Stimulated activated CD8-positive, alpha-beta memory T cell treated with anti-CD3 and anti-CD28 coated beads, Interleukin-12 subunit alpha, Interleukin-12 subunit beta, amount 100 ng/mL, for 4 hours (primary cell): ENCODE data around the gene BARD1.
A peak's percentile ranks its signal among the peaks of the same experiment; 100 is the strongest.
"Not testable (repeated sequence)": the region's sequence is repeated elsewhere in the genome, so short reads cannot be mapped to it uniquely, and the experiment has no call there.

Source experiments
- DNase-seq: peaks from one replicate; pipeline ENCODE4 v3.0.0-alpha.2; 2020; ENCODE audit warnings: low read depth

Gene BARD1

DNA sequence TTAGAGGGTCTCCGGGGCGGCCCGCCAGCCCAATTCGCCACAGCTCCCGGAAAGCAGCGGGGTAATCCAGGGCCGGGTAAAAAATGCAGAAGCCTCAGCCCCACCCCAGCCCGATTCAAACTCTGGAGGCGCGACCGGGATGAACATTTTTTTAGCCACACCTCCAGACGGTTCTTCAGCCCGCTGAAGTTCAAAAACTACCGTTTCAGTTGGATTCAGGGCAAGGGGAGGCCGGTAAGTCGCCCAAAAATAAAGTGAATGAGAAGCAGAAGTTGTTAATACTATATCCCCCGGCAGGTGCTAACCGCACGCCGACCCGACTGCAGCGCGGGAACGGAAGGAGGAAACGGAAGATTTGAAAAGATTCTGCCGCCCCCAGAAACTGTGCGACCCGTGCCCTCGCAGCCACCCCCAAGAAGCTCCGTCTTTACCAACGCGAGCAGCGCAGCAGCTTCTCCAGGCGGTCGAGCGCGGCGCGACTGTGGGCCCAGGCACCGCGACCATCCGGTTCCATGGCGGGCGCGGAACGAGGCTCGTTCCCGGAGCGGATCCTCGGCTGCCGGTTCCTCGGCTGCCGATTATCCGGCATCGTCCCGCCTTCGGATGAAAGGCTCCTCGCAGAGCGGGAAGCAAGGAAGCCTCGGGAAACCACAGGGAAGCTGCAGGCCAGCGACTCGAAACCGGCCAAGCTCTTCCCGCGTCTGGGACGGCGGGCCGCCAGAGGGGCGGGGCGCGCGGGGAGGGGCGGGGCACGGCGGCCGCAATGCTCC lies at the start of gene BARD1:
Gene BARD1, minus strand, starts transcription at position 703 of the 770 bp plus-strand sequence. Its CDS starts 114 bp downstream, at position 589.
- peak; percentile 41 for DNase-seq

DNA sequence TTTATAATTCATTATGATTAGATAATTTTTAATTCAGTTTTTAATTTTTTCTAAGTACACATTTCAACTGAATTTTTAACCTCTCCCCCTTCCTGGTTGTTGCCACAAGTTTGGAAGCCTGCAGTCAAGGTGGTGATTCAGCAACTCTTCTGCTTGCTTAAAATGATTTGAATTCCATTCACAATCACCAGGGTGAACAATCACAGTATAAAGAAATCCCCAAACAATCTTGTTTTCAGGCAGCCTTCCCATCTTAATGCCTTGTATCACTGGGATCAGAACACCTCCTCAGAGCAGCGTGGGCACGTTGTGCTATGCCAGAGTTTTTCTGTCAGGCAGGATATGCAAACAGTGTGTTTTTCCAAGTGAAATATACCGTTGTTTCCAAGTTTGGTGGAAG lies 46.7 kb upstream of the BARD1 start:
- DNase-seq: no peak

DNA sequence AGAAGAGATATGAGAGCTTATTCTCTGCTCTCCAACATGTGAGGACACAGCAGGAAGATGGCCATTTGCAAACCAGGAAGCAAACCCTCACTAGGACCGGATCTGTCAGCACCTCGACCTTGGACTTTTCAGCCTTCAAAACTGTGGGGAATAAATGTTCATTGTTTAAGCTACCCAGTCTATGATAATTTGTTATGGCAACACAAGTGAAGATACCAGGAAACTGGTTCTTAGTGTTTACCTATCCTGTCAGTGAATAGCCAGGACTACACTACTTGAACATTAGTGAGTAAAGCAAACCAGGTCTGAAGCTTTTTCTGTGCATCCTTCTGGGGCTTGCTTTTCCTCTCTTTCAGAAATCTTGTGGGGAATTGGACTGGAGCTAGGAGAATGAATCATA lies 44.4 kb upstream of the BARD1 start:
- no peak for DNase-seq

- DNase-seq: no peak
These were observed 34.3 kb upstream of the BARD1 start for GRCh38 chr2:214843823-214844222.

GRCh38 chr2:214839464-214839863 lies 30.0 kb upstream of the BARD1 start:
- no peak for DNase-seq

DNA sequence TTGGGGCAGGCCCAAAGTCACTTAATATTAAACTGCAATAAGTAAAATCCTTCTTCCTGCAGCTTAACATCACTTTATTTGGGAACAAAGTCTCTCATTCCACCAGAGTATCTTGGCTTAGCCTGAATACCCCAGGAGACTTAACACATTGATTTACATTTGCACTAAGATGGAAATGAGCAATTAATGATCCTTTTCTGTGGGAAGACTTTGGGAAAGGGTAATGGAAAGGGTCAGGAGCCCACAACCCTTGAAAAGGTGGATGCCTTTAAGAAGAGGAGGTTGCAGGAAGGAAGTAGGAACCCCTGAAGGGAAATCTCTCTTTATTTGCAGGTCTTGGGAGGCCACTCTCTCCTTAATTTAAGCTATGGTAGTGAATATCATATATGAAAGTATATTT lies 28.0 kb upstream of the BARD1 start:
- DNase-seq: no peak

DNA sequence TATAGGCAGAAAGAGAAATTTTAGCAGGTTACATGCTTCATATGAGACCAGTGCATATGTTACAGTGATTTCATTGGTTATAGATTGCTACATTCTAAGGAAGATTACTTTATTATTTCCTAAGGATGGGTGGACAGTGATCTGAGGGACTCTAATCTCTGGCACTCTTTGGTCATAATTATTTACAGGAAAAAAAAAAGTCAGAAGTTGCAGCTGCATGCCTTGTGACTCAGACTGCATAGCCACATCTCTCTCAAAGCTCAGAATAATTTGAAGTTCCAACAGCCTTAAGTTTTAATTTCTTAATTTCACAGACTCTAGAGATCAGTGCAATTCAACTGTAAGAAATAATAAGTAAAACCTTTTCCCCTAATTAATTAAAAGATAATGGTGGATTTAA lies 27.1 kb upstream of the BARD1 start:
- DNase-seq: no peak

GRCh38 chr2:214830794-214831346 lies 21.4 kb upstream of the BARD1 start:
- no peak for DNase-seq

GRCh38 chr2:214816008-214816533 lies 6.6 kb upstream of the BARD1 start:
- no peak for DNase-seq

DNA sequence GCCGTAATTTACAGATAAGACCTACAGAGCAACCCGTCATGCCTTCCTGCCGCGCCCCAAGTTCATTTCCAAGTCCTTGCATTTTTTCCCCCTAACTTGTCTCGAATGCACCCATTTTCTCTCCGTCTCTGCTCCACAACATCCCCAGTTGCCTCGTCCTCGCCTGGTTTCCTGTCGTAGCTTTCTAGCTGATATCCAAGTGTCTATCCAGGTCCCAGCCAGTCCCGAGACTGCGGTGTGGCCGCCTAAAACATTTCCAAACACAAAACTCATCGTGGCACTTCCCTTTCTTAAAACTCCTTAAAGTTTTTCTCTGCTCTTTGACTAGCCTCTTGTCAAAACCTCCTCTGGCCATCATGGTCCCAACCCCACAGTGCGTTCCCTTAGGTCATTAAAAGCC lies 1.2 kb upstream of the BARD1 start:
- DNase-seq: no peak

DNA sequence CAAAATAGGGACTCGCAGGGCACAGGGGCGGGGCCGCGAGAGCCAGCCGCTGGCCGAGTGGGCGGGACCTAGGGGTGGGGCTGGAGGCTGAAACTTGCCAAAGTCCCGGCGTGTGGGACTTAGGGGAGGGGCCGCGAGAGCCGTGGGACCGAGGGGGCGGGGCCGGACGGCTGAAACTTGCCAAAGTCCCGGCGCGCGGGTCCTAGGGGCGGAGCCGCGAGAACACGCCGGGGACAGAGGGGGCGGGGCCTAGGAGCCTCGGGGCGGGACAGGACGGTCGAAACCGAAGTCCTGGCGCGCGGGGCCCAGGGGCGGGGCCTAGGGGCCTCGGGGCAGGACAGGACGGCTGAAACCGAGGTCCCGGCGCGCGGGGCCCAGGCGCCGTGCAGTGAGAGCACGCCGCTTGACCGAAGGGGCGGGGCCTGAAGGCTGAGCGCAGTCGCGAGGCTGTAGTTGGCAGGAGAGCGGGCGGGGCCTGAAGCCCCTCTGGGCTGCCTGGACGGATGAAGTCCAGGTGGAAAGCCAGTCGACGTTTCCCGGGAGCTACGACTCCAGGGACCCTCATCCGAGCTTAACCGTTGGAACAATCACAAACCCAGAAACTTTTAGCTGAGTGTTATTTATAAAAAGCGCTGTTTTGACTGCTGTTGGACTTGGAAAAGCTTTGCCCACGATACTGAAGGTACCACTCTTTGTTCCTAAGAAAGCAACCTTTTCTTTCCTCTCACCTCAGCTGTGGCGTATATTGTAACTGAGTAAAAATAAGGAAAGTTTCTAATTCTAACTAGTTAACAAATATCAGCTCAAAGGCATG lies 475 bp upstream of the BARD1 start:
- DNase-seq: peak; percentile 99

- DNase-seq: no peak
These were observed 1.8 kb downstream of the BARD1 start for GRCh38 chr2:214807653-214808052.

DNA sequence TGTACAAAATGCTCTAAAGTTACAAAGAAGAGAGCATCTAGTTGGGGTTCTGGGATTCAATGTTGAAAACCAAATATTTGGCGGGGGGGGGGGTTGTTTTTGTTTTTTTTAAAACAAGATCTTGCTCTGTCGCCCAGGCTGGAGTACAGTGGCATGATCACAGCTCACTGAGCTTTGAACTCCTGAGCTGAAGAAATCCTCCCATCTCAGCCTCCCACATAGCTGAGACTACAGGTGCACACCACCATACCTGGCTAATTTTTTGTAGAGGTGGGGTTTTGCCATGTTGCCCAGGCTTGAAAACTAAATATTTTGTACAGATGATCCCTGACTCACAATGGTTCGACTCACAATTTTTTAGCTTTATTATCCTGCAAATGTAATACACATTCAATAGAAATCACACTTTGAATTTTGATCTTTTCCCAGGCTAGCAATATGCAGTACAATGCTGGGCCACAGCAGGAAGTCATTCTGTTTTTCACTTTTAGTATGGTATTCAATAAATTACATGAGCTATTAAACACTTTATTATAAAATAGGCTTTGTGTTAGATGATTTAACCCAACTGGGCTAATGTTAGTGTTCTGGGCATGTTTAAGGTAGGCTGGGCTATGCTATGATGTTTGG lies 7.6 kb downstream of the BARD1 start:
- DNase-seq: no peak

GRCh38 chr2:214801068-214801467 lies 8.4 kb downstream of the BARD1 start:
- no peak for DNase-seq

GRCh38 chr2:214800180-214800579 lies 9.3 kb downstream of the BARD1 start:
- DNase-seq: no peak

DNA sequence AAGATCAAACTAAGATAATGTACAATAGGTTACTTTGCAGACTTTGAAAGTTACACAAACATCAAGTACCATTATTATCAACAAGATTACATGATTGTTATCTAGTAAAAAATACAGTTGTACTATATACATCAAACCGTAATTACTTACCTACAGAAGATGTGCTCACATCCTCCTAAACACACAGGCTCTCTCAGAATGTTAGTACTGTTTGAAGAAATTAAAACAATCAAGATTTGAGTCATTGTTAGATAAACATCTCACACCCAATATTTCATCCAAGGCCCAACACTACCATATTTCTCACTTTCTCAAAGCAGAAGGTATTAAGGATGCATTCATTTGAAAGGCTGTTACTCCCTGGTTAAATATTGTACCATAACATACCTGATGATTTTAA lies 12.6 kb downstream of the BARD1 start:
- no peak for DNase-seq

DNA sequence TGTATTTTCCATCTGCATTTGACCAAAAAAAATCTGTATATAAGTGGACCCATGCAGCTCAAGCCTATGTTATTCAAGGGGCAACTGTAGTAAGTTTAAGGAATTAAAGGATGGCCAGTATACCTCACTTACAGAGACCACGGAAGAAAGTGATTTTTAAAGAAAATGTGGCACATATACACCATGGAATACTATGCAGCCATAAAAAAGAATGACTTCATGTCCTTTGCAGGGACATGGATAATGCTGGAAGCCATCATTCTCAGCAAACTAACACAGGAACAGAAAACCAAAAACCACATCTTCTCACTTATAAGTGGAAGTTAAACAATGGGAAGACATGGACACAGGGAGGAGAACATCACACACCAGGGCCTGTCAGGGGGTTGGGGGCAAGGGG lies 26.3 kb downstream of the BARD1 start:
- DNase-seq: not testable (repeated sequence)

DNA sequence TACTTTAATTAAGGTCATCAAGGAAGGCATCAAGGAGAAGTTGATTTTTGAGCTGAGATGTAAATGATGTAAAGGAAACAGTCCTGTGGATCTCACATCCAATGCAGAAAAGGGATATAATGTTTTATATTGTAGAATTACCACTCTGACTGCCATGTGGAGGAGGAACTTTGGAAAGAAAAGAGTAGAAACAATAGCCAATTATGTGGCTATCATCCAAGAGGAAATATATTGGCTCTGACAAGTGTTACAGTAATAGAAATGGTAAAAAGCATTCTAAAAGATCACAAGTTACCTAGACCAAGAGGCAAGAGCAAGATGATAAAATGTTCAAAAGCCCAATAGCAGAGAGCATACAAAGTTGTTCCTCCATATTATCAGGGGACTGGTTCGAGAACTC lies 26.8 kb downstream of the BARD1 start:
- no peak for DNase-seq

DNA sequence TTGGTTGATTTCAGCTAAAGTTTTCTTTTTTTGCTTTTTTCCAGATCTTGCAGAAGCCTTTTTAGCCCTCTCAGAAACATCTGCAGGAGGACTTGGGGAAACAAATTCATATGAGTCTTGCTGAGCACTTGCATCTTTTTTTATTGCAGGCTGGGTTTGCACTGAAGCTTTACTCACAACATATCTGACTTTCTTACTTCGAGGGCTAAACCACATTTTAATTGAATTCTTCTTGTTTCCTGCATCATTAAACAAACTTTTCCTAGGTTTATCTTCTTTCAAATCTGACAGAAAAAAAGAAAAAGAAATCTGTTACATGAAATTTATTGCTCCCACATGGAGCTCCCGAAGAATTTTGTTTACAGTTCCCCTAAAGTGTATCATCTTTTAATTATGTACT lies 28.3 kb downstream of the BARD1 start:
- no peak for DNase-seq

DNA sequence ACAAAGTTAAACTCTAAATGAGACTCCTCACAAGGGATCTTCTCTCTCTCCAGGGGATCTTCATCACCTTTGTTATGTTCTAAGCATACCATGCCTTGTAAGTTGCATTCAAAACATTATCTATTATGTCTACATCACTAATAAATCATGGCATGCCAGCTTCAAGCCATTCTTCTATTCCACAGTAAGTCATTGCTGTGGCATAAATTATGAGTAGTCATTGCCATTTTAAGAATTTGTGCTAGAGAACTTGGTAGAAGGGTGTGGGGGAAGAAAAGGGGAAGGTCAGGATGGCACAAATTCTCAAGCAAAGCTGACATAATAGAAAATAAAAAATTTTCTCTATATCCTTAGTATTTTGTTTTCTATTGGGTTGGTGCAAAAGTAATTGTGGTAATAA lies 33.5 kb downstream of the BARD1 start:
- DNase-seq: no peak

DNA sequence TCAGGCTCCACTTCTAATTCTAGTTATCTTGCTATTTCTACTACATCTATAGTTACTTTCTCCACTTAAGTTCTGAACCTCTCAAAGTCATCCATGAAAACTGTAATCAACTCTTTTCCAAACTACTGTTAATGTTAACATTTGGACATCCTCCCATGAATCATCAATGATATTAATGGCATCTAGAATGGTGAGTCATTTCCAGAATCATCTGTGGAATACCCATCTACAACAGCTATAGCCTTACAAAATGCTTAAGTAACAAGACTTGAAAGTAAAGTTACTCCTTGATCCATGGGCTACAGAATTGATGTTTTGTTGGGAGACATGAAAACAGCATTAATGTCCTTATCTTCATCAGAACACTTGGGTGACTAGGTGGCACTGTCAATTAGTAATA lies 35.4 kb downstream of the BARD1 start:
- no peak for DNase-seq

GRCh38 chr2:214772443-214773015 lies 37.0 kb downstream of the BARD1 start:
- DNase-seq: no peak
